GM18508 (cell line): ENCODE data around the gene POLG.
A peak's percentile ranks its signal among the peaks of the same experiment; 100 is the strongest.

Experiments used
- ATAC-seq: cut with Tn5 transposase; IDR thresholded peaks from one replicate; pipeline ENCODE4 v1.9.1; 2021; ENCODE audit warnings: moderate number of reproducible peaks; ENCODE audit not compliant: insufficient read depth, unreplicated experiment

Gene POLG

DNA sequence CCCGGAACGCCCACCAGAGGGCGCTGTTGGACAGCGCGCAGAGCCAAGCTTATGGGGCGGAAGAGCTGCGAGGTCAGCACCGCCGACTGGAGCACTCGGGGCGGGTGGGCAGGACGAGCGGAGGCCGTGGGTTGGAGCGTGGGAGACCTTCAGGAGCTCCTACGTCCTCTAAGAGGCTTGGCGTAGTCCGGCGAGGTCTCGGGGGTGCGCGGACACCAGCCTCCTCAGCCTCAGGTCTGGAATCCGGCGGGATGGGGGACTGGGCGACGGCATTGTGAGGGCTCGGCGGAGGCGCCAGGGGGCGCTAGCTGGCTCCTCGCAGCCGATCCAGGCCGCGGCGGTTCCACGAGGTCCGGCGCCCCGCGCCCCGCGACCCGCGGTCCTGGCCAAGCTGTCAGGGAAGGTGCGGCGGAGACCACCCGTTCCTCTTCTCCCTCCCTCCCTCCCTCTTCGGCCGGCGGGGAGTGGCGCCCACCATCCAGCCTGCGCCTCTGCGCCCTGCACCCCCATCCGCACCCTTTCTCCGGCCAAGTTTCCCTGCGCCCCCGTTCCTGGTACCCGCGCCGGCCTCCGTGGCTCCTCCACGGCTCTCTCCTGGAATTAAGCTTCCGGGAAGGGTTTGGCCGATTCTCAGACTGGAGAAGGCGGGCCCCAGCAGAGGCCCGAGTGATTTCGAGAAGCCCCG is 24.3 kb upstream of the POLG start:
- ATAC-seq: peak; percentile 73

- ATAC-seq: no peak
Observed at GRCh38 chr15:89358435-89358754, 23.8 kb upstream of the POLG start.

- no peak for ATAC-seq
Observed at GRCh38 chr15:89356634-89357298, 22.1 kb upstream of the POLG start.

DNA sequence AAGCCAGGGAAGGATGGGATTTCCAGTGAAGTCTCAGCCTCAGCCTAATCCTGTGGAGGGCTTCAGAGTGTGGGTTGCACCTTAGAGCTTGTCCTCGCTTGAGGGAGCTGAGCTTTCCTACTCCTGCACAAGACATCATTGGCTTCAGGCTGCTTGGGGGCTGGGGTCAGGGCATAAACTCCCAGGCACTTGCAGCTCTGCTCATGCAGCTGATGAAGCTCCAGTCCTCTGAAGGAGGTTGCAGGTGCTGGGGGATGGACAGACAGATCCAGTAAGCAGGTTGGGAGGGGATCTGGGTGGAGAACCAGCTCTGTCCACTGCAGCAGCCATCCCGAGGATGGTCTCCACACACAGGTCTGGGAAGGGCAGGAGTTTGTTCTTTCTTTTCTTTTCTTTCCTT is 19.4 kb upstream of the POLG start:
- ATAC-seq: no peak

GRCh38 chr15:89352476-89352875 is 17.9 kb upstream of the POLG start:
- ATAC-seq: no peak

DNA sequence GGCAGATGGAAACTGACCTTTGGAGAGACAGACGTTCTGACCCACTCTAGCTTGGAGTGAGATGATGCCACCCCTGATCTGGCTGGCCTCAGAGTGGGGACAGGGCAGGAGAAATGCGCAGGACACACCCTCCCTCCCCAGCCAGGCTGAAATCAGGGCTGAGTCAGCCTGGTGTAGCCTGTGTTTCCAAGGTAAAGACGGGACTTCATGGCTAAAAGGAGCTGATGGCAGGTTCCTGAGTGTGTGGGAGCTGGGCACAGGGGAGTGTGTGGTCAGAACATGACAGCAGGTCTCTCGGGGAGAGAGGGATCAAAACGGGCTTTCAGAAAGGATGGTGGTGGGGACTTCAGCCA is 14.6 kb upstream of the POLG start:
- no peak for ATAC-seq

- ATAC-seq: no peak
Observed at GRCh38 chr15:89346516-89347231, 12.1 kb upstream of the POLG start.

DNA sequence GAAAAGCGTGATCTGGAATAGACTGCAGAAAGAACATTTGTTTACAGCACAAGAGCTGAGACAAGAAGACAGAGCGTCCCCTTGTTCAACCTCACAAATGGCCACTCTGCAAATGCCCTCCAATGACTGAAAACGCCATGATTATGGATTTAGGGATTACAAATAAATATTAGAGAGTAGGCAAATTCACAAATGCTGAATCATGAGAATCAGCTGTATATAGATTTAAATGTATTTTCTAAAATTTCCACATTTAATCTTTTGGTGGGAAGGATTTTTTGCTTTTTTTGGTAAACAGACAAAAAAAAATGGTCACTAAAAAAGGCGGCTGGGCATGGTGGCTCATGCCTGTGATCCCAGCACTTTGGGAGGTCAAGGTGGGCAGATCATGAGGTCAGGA is 10.6 kb upstream of the POLG start:
- no peak for ATAC-seq

GRCh38 chr15:89342840-89343239 is 8.2 kb upstream of the POLG start:
- ATAC-seq: no peak

- no peak for ATAC-seq
Observed at GRCh38 chr15:89341316-89342005, 6.8 kb upstream of the POLG start.

GRCh38 chr15:89340573-89340972 is 5.9 kb upstream of the POLG start:
- ATAC-seq: no peak

GRCh38 chr15:89338036-89338435 is 3.4 kb upstream of the POLG start:
- no peak for ATAC-seq

GRCh38 chr15:89335298-89336041 is 846 bp upstream of the POLG start:
- ATAC-seq: no peak

GRCh38 chr15:89333959-89334509 is 590 bp downstream of the POLG start:
- peak; percentile 11 for ATAC-seq

GRCh38 chr15:89333011-89333860 is 1.4 kb downstream of the POLG start:
- ATAC-seq: no peak

DNA sequence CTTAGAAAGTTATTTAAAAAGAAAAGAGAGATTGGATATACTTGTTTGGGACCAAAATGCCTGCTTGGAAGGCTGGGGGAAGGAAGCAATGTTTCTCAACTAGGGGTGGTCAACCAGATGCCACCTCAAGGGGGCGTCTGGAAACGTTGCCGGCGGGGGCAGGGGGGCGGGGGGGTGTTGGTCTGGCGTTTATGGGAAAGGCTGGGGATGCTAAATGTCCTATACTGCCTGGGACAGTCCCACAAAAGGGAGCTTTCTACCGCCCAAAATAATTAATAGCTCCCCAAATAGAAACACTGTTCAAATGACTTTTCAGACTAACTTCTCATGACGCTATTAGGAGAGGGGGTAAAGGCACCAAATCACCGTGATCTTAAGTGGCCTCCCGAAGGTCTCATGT is 2.2 kb downstream of the POLG start:
- ATAC-seq: no peak

- no peak for ATAC-seq
Observed at GRCh38 chr15:89330881-89331595, 3.6 kb downstream of the POLG start.

- no peak for ATAC-seq
Observed at GRCh38 chr15:89330119-89330518, 4.5 kb downstream of the POLG start.
